Activated naive CD4-positive, alpha-beta T cell (primary cell): Measurements from ENCODE around the gene ENKUR.

Experiments
- DNase-seq, 4 experiments: peaks; one replicate each; lab custom pipeline; 2025; lab: John Stamatoyannopoulos, UW

Gene ENKUR, protein sequence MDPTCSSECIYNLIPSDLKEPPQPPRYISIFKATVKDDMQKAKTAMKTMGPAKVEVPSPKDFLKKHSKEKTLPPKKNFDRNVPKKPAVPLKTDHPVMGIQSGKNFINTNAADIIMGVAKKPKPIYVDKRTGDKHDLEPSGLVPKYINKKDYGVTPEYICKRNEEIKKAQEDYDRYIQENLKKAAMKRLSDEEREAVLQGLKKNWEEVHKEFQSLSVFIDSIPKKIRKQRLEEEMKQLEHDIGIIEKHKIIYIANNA

DNA sequence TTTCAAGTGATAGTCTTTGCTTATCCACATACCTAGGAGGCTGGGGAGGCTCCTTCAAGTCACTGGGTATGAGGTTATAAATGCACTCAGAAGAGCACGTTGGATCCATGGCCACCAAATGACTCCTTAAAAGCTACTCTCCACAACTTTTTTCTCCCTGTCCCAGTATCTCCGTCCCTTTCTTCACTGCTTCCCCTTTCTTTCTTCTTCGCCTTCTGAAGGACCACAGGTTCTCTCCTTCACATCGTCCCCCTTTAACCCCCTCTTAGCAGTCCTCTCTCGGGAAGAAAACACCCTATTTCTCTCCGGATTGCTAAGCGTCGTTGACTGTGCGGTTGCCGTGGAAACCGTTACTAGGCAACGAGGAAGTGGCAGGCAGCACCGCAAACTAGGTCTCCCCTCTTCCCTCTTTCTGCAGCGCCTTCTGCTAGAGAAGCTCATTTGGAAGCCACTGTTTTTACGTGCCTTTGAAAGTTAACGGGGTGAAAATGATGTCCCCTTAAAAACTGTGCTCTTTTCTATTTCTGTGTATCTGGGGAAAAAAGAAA is at the start of gene ENKUR:
Gene ENKUR (minus strand): TSS at position 331 of the 548 bp plus-strand sequence. CDS start 222 bp downstream, at position 109.
- DNase-seq = peak; percentile 72 to 91 (median 81)

DNA sequence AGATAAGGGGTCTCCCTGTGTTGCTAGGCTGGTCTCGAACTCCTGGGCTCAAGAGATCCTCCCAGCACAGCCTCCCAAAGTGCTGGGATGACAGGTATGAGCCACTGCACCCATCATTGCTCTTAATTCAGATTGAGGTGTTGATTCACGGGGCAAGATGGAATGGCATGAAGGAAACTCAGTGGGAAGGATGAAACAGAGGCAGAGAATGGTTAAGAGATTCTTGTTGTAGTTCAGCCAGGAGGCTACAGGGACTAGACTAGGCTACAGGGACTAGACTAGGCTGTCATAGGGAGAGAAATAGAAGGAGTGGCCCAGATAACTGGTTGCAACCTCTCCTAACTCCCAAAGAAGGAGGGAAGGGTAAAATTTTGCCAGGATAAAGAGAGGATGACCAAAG is 48.4 kb upstream of the ENKUR start:
- no peak for DNase-seq

GRCh38 chr10:25063644-25064043 is 47.7 kb upstream of the ENKUR start:
- DNase-seq = no peak

GRCh38 chr10:25063157-25063556 is 47.2 kb upstream of the ENKUR start:
- DNase-seq = no peak

DNA sequence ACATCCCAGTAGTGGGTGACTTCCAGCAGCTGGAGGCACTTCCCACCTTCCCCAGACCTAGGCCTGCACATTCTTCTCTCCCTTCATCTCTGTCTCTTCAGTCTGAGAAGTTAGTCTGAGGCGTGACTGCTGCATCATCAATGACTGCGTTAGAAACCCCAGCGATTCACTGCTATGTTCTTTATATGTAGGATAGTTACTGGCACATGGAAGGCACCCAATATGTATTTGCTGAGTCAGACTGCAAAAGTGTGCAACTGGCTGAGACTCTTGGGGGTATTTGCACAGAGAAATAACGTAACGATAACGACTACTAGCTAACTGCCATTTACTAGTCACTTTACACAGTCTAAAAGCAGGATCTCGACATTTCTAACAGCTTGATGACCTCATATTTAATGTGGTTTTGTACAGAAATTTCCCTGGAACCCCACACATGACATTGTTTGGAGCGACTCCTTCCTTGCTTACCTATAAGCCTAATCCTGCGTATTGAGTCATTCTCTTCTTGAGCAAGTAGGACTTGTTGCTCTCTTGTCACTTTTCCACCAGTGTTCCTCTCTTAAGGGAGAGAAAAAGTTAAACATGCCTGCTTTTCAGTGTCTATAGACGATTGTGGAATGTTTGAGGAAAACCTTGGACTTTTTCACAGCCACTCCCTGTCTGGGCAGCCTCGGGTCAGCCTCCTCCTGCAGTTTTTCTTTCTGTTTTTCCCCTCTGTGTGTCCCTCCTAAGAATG is 45.9 kb upstream of the ENKUR start:
- DNase-seq = no peak

DNA sequence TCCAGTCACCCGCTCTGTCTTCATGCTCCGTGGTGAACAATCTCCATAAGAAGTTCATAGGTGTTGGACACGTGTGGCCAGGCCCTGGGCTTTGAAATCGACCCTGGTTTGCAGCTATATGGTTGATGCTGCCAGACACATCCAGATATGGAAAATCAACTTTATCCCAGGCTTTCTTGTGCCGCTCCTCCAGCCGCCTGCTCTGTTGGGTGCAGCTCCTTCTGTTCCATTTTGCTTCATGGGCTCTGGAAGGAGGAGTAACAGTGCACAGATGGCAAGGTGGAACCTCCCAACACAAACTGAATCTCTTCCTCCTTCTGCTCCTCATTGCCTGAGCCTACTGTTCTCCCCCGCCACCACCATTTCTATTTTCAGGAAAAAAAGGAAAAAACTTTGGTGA is 45.2 kb upstream of the ENKUR start:
- DNase-seq = no peak

GRCh38 chr10:25059990-25060389 is 44.0 kb upstream of the ENKUR start:
- no peak for DNase-seq

DNA sequence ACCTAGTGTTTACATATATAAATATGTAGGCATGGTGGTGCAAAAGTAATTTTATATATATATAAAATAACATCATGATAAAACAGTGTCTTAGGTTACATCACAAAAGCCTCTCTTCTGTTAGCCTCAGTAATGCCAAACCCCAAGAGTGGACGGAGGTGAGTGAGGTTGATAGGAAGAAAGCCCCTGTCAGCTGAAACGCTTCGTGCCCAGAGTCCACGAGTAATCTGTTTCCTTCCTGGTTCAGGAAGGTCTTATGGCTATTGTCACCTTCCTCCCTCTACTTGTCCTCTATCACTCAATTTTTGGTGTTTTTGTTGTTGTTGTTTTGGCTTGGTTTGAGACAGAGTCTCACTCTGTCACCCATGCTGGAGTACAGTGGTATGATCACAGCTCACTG is 41.9 kb upstream of the ENKUR start:
- no peak for DNase-seq

DNA sequence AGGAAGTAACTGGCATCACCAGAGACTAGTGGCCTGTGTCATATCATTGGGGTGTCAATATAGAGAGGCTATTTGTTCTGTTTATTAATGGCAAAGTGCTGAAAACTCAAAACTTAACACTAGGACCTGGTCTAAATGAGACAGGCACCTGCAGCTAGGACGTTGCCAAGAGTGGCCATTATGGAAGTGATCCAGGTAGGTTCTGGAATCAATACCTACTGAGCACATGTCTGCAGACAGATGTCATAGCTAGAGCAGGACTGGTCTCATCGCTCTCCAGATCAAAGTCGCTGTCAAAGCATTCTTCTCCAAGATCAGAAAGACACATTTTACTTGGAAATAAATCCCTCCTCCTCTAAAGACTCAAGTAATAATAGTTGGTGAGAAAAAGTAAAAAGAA is 40.8 kb upstream of the ENKUR start:
- no peak for DNase-seq

DNA sequence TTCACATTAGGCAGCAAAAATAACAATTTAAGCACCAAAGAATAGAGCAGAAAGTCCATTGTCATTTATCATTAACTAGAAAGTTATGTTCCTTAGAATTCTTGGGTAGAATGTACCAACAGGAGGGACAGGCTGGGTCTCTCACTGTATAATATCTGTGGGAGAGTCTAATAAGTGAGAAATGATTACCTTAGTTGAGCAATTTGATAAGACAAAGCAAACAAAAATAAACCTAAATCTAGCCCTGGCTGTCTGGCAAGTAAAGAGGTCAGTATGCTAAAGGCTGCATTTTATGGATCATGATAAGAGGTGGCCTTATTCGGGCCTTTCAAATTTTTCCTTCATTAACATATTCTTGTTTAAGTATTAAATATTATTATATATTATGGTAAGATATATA is 36.1 kb upstream of the ENKUR start:
- no peak for DNase-seq

GRCh38 chr10:25050402-25050801 is 34.4 kb upstream of the ENKUR start:
- DNase-seq = no peak

DNA sequence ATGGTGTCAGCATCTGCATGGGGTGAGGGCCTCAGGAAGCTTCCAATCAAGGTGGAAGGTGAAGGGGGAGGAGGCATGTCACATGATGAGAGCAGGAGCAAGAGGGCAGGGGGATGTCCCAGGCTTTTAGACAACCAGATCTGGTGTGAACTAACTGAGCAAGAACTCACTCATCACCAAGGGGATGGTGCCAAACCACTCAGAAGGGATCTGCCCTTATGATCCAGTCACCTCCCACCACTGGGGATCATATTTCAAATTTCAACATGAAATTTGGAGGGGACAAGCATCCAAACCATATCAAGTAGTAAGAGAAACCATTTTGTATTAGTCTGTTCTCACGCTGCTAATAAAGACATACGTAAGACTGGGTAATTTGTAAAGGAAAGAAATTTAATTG is 34.0 kb upstream of the ENKUR start:
- DNase-seq = no peak

DNA sequence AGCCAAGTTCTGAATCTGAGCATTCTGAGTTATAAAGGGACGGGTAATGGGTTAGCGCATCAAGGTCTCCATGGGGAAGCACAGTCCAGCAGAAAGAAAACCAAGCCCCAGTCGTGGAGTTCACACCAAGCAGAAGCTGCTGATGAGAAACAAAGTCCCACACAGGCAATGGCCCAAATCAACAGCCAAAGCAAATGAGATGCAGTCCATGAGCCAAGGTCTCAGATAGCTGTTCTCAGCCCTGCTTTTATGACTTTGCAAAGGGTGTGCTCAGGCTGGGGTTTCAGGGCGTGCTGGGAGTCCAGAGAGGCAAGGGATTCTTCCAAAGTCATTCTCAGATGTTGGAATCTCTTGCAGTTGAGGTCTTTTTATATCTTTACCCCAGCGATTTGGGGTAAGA is 32.5 kb upstream of the ENKUR start:
- no peak for DNase-seq

GRCh38 chr10:25047591-25048301 is 31.8 kb upstream of the ENKUR start:
- DNase-seq = no peak

DNA sequence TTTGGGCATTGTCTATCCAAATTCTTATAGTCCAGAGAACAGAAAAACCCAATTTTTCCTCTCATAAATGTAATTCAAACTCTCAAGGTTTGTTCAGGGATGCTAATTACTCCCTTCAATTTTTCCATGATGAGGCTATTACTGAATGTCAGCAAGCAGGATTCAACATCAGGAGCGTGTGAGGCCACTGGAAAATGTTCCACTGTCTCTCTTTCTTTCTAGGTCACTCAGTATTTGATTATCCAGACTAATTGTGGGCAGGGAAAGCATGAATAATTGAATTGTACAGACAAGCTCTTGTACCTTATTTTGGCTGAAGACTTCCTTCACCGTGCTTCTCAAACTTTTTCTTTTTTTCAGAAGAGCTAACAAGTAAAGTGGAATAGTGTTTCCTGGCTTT is 31.1 kb upstream of the ENKUR start:
- DNase-seq = no peak

DNA sequence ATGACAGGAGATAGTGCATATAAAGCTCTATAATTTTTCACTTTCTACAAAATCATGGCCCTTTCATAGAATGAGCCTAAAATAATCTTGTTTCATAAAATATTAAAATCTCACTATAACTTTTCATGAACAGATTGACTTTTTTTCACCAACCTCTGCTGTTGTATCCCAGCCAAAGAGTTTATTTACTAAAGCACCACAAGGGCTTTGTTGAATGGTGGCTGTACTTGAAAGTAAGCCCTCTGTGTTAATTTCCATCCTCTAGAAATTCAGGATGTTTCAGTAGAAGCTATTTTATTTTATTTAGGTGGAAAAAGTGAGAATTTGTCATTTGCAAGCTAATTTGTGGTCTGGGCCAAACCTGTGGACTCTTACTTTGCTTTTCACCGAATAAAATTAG is 30.7 kb upstream of the ENKUR start:
- no peak for DNase-seq

- DNase-seq = no peak
These were observed 23.6 kb upstream of the ENKUR start for GRCh38 chr10:25039531-25039930.

DNA sequence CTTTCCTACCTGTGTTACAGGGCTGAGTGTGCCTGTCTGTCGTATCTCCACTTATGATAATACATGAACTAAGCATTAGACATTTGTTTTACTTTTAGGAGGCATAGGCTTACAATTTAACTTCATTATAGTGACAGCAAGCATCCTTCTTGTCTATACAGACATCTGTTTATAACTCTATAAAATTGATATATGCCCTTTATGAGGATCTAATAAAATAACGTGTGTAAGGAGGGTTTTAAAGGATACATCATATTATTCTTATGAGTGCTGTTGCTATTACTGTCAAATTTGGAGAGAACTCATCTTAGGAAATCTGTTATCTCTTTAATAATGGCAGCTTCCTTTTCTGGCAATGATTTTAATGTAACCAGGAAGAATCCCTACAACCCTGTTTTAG is 22.4 kb upstream of the ENKUR start:
- DNase-seq = no peak

GRCh38 chr10:25036381-25036780 is 20.4 kb upstream of the ENKUR start:
- no peak for DNase-seq

GRCh38 chr10:25029519-25029918 is 13.6 kb upstream of the ENKUR start:
- no peak for DNase-seq

GRCh38 chr10:25028711-25029110 is 12.8 kb upstream of the ENKUR start:
- DNase-seq = no peak

- DNase-seq = no peak
These were observed 10.5 kb upstream of the ENKUR start for GRCh38 chr10:25026463-25026862.

GRCh38 chr10:25024528-25024927 is 8.6 kb upstream of the ENKUR start:
- no peak for DNase-seq
